HFF-Myc (cell line): ENCODE results near the gene HOXA1.

Experiments used
- DNase-seq: peaks from one replicate; pipeline ENCODE4 v3.0.0-alpha.2; 2011; ENCODE audit warnings: low read depth; ENCODE audit errors: extremely low read depth
- H3K4me3 ChIP-seq: replicated peaks from 2 replicates; pipeline ENCODE4 v1.5.1; 2011; ENCODE audit warnings: low read depth, mild to moderate bottlenecking, control low read depth, low read length
- CTCF ChIP-seq: IDR thresholded peaks from 2 replicates; pipeline ENCODE4 v1.5.1; 2012; ENCODE audit warnings: mild to moderate bottlenecking, low read depth, low read length, control low read depth; ENCODE audit errors: missing control alignments

The HOXA1 gene

GRCh38 chr7:27103489-27104226, 7.9 kb upstream of the HOXA1 start:
- H3K4me3 ChIP-seq: no peak overlapping the region
- no peak for DNase-seq
- no peak for TF ChIP-seq CTCF

- no peak within 1 kb of the TSS for H3K4me3 ChIP-seq
- DNase-seq: no peak
These were observed 7.0 kb upstream of the HOXA1 start, which contains the start of gene HOXA2 for GRCh38 chr7:27102581-27103442. HOXA2 (minus strand) TSS chr7:27102683; CDS start chr7:27102500, 183 bp downstream.

GRCh38 chr7:27101957-27102580, 6.3 kb upstream of the HOXA1 start:
- no peak overlapping the region for H3K4me3 ChIP-seq
- no peak for TF ChIP-seq CTCF
- no peak for DNase-seq

More at GRCh38 chr7:27102581-27103442, 7.0 kb upstream of the HOXA1 start, which contains the start of gene HOXA2:
- TF ChIP-seq CTCF: no peak

- no peak for TF ChIP-seq CTCF
- no peak for DNase-seq
- H3K4me3 ChIP-seq: no peak overlapping the region
These were observed 5.6 kb upstream of the HOXA1 start for GRCh38 chr7:27101171-27101956.

- TF ChIP-seq CTCF: no peak
- no peak overlapping the region for H3K4me3 ChIP-seq
- no peak for DNase-seq
These were observed 4.9 kb upstream of the HOXA1 start for GRCh38 chr7:27100694-27101170.
